ENCODE results near the gene RHOXF1. TPM values are rescaled to one million over a fixed set of nuclear protein-coding genes. Genes with fewer than 3 reads are reported as not detected.
"Not testable (repeated sequence)": the region's sequence is repeated elsewhere in the genome, so short reads cannot be mapped to it uniquely, and the experiment has no call there.

The RHOXF1 gene
- total and polyA plus RNA-seq, 10 donors = 0.15 to 1.6 (median 0.82) TPM; not detected in 5

GRCh38 chrX:120111611-120112010, 4.1 kb downstream of the RHOXF1 start:
- no peaks in the 10 kb centered on the region for H3K27me3 ChIP-seq (replicated peaks in 1 of 7)
- no peak for TF ChIP-seq POLR2AphosphoS5 (IDR thresholded peaks at IDR 0.05)
- no peak for TF ChIP-seq CTCF (IDR thresholded peaks at IDR 0.05 in 8 of 11, conservative IDR thresholded peaks at IDR 0.05 in 3 of 11)
- no peak for TF ChIP-seq POLR2A (IDR thresholded peaks at IDR 0.05)
- H3K36me3 ChIP-seq = no peaks in the 10 kb centered on the region
- no peak overlapping the region for H3K4me3 ChIP-seq
- H3K9me3 ChIP-seq = no peaks in the 10 kb centered on the region
- H3K27ac ChIP-seq = no peak overlapping the region
- intact Hi-C loops (cut with DNase I; ENCODE audit: low total_unique reads) = no loop called here
- DNase-seq = no peak
- no peaks in the 10 kb centered on the region for H3K4me1 ChIP-seq

- no peak for DNase-seq
- WGBS, 5 donors = 57 to 88% (median 74%) methylated on average over 1 of the region's 1 CpG
- Histone ChIP-seq H3K27ac (no peak overlapping the region), H3K4me1 (no peaks in the 10 kb centered on the region), H3K36me3 (no peaks in the 10 kb centered on the region), H3K4me3 (no peak overlapping the region), H3K27me3 (replicated peaks in 1 of 7) (no peaks in the 10 kb centered on the region), H3K9me3 (peaks cover 0 to 13% (median 0%) of the 10 kb centered on the region in 8 donors)
- intact Hi-C loops (cut with DNase I; ENCODE audit: low total_unique reads) = no loop called here
- TF ChIP-seq CTCF (IDR thresholded peaks at IDR 0.05 in 8 of 11, conservative IDR thresholded peaks at IDR 0.05 in 3 of 11) (no peak), POLR2A (IDR thresholded peaks at IDR 0.05) (no peak), POLR2AphosphoS5 (IDR thresholded peaks at IDR 0.05) (no peak)
Observed at GRCh38 chrX:120109378-120109777, 6.3 kb downstream of the RHOXF1 start.

DNA sequence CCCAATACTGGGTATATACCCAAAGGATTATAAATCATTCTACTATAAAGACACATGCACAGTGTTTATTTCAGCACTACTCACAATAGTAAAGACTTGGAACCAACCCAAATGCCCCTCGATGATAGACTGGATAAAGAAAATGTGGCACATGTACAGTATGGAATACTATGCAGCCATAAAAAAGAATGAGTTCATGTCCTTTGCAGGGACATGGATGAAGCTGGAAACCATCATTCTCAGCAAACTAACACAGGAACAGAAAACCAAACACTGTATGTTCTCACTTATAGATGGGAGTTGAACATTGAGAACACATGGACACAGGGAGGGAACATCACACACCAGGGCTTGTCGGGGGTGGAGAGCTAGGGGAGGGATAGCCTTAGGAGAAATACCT, 11.0 kb downstream of the RHOXF1 start:
- DNase-seq; H3K27ac ChIP-seq; H3K4me1 ChIP-seq; H3K4me3 ChIP-seq; H3K27me3 ChIP-seq (replicated peaks in 1 of 7); H3K36me3 ChIP-seq; intact Hi-C loops (cut with DNase I; ENCODE audit: low total_unique reads): not testable (repeated sequence)
- WGBS, 5 donors = 89 to 100% (median 92%) methylated on average over 2 of the region's 2 CpGs
- peaks cover 13 to 48% (median 28%) of the 10 kb centered on the region in 8 donors for H3K9me3 ChIP-seq

GRCh38 chrX:120101057-120101456, 14.7 kb downstream of the RHOXF1 start:
- WGBS, 5 donors = 74 to 97% (median 85%) methylated on average over 2 of the region's 2 CpGs
- not testable (repeated sequence) for H3K27me3 ChIP-seq (replicated peaks in 1 of 7)

DNA sequence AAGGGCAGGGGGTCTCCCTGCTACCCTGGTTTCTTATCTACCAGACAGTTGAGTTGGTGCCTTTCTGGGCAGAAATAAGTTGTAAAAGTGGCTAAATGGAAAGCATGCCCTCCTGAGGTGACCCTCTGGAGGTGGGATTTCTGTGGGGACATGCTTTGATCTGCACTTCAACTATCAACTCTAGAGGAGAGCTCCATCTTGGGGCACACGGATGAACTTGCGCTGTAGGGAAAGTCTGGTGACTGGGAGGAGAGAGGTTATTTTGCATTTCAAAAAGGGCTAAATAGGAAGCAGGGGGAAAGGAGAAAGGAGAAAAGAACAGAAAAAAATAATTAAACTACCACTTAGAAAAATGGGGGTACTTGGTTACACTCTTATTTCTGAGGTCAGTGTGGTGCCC, 25.5 kb downstream of the RHOXF1 start:
- H3K4me3 ChIP-seq = no peak overlapping the region
- H3K27me3 ChIP-seq (replicated peaks in 1 of 7) = no peaks in the 10 kb centered on the region
- DNase-seq = no peak
- no peak overlapping the region for H3K27ac ChIP-seq
- H3K9me3 ChIP-seq = no peaks in the 10 kb centered on the region
- intact Hi-C loops (cut with DNase I; ENCODE audit: low total_unique reads) = no loop called here
- no peak for TF ChIP-seq POLR2AphosphoS5 (IDR thresholded peaks at IDR 0.05)
- TF ChIP-seq CTCF (IDR thresholded peaks at IDR 0.05 in 8 of 11, conservative IDR thresholded peaks at IDR 0.05 in 3 of 11) = no peak
- no peak for TF ChIP-seq POLR2A (IDR thresholded peaks at IDR 0.05)
- WGBS, 5 donors = 51 to 88% (median 81%) methylated on average over 2 of the region's 2 CpGs
- H3K36me3 ChIP-seq = no peaks in the 10 kb centered on the region
- no peaks in the 10 kb centered on the region for H3K4me1 ChIP-seq

More at GRCh38 chrX:120101057-120101456, 14.7 kb downstream of the RHOXF1 start:
- H3K27ac ChIP-seq; H3K4me3 ChIP-seq; H3K36me3 ChIP-seq; DNase-seq; intact Hi-C loops (cut with DNase I; ENCODE audit: low total_unique reads); H3K4me1 ChIP-seq: not testable (repeated sequence)
- peaks cover 13 to 54% (median 28%) of the 10 kb centered on the region in 8 donors for H3K9me3 ChIP-seq
